GM12864 (cell line): ENCODE measurements around the gene ABCA1.

Source experiments
- DNase-seq: peaks from one replicate; pipeline ENCODE4 v3.0.0-alpha.2; 2011; ENCODE audit warnings: low read depth
- H3K4me3 ChIP-seq: 2 replicates; pipeline ENCODE4 v1.5.1; 2011; ENCODE audit warnings: mild to moderate bottlenecking, low read depth, low read length, control low read depth
- TF ChIP-seq, protein P1 (sequence below): IDR thresholded peaks from 2 replicates; pipeline ENCODE4 v1.5.1; 2011; ENCODE audit warnings: low read depth, mild to moderate bottlenecking, moderate library complexity, low read length, control low read depth, inconsistent platforms; ENCODE audit errors: missing control alignments

ABCA1 gene

DNA sequence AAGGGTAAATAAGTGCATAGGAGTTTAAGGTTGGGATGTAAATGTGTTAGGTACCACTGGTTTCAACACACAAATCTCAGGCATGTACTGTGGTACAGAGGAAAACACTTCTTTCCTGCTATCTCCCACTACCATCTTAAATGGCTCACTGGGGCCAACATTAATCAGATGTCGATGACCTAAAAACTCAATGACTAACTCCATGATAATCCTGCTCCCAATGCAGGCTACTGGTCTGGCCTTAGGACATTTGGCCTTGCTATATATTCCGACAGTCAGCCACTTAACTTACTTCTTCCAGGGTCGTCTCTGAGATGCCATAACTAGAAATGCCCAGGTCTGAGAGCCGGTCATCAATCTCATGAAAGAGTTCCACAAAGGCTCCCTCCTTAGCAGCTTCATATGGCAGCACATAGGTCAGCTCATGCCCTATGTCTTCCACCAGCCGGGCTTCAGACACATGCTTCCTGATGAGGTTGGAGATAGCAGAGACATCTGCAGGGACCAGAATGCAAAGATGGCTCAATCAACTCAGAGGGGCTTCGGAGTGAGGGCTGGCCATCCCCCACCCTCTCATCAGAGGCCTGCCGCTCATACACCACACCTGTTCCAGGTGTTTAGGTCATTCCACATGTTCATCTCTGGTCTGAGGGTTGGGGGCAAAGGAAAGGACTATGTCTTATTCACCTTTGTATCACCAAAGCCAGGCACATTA, 111.9 kb downstream of the ABCA1 start:
- H3K4me3 ChIP-seq, result no peak overlapping the region
- no peak for DNase-seq
- TF ChIP-seq, protein P1, sequence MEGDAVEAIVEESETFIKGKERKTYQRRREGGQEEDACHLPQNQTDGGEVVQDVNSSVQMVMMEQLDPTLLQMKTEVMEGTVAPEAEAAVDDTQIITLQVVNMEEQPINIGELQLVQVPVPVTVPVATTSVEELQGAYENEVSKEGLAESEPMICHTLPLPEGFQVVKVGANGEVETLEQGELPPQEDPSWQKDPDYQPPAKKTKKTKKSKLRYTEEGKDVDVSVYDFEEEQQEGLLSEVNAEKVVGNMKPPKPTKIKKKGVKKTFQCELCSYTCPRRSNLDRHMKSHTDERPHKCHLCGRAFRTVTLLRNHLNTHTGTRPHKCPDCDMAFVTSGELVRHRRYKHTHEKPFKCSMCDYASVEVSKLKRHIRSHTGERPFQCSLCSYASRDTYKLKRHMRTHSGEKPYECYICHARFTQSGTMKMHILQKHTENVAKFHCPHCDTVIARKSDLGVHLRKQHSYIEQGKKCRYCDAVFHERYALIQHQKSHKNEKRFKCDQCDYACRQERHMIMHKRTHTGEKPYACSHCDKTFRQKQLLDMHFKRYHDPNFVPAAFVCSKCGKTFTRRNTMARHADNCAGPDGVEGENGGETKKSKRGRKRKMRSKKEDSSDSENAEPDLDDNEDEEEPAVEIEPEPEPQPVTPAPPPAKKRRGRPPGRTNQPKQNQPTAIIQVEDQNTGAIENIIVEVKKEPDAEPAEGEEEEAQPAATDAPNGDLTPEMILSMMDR, result no peak

DNA sequence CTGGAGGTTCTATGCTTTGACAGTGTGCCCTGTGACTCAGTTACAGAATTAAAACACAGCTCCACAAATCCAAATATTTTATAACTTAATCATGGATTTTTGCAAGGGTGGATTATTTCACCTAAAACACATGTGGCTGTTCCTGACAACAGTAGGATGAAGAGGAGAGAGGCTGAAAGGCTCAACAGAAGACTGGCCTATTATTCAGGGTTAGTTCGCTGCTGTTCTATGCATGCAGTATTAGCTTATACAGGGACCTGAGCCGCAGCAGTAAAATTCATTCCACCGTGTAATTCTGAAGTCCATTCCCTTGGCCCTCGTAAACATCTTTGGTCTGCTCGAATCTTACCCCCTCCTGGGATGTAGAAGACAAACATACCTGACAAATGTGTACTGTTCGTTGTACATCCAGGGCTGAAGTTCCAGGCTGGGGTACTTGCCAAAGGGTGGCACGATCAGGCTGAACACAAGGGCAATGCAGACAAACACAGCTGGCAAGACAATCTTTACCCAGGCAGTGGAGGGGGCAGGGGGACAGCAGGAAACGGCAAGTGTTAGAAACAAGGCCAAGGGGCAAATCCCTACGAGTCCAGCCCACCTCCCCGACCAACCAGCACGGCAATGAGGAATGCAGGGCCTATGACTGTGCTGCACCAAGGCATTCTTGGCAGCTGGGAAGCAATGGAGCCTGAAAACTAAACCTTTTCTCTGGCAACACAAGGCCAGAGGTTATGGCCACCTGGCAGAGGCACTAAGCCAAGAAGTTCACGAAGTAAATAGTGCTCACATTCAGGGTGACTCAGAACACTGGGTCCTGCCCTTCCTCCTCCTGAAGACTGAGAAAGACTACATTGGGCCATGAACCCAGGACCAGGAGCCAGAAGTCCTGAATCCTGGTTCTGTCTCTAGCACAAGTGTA, 117.3 kb downstream of the ABCA1 start:
- DNase-seq, result no peak
- H3K4me3 ChIP-seq, result no peak overlapping the region
- TF ChIP-seq, protein P1, result no peak

DNA sequence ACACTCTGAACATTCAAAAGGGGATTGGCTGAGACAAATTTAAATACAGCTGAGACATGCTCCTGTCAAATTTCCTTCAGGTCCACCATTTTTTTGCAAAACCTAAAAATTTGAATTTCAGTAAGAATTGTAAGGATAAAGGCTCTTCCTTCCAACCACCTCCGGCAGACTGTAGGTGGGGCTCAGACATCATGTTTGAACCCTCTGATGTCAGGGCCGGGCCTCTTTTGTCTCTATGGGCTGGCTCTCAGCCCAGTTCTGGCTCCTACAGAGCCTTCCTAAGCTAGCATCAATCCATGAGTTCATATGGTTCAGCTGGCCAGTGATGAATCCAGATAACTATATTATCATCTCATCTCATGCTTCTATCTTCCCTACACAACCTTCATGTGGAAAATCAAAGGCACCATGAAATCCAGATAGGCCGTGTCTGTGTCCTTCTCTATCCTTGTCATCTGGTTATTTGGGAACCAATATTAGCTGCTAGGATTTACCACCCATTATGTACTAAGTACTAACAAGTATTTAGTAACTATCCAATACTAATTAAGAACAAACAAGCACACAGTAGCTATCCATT, 119.8 kb downstream of the ABCA1 start:
- no peak overlapping the region for H3K4me3 ChIP-seq
- DNase-seq, result no peak
- TF ChIP-seq, protein P1, result no peak

DNA sequence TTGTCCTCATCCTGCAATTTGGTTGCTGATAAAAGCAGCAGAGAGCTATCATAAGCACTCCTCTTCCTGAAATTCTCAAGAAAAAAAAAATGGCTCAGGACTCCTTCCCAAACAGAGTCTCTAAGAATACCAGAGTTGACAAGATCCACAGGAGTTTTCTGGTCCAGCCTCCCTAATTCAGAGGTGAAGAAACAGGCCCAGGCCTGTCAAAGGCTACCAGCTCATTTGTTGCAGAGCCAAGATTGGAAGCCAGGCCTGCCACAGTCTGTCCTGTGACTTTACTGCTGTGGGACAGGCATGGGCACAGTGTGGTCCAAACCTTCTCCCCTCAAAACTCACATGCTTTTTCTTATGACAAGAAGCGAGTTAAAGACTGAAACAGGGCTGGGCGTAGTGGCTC, 122.5 kb downstream of the ABCA1 start:
- no peak for DNase-seq
- TF ChIP-seq, protein P1, result no peak
- no peak overlapping the region for H3K4me3 ChIP-seq

DNA sequence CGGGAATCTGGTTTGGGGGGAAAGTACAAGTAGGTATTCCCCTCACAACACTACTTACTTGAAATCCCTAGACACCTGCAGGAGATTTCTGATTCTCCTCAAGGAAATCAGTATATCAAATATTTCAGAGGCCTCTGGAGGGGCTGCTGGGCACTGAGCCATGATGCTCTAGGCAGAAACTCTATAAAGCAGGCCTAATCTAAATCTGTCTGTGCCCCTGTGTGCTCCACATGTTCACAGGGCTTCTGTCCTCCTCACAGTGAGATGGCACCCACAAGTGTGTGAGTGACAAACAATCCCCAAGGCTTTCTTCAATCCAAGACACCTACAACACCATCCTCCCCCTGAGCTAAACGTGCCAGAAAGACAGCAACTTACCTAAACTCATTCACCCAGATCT, 125.0 kb downstream of the ABCA1 start:
- TF ChIP-seq, protein P1, result no peak
- DNase-seq, result no peak
- H3K4me3 ChIP-seq, result no peak overlapping the region

GRCh38 chr9:104802110-104802509, 125.8 kb downstream of the ABCA1 start:
- TF ChIP-seq, protein P1, result no peak
- no peak for DNase-seq
- no peak overlapping the region for H3K4me3 ChIP-seq
